DOHH2 (cell line): ENCODE measurements around the gene NEMF.
A peak's percentile ranks its signal among the peaks of the same experiment; 100 is the strongest.

Experiments
- H3F3A ChIP-seq: fragments of 200-600 bp; sonication (generic), shearing (Covaris generic); 2 replicates; pipeline ENCODE4 v1.6.0; 2016; ENCODE audit warnings: antibody characterized with exemption, mild to moderate bottlenecking; ENCODE audit not compliant: control insufficient read depth, insufficient read depth
- H3K27ac ChIP-seq: fragments of 200-600 bp; sonication (generic); 2 replicates; pipeline ENCODE4 v1.5.1; 2014; ENCODE audit warnings: low read depth, mild to moderate bottlenecking, low read length, moderate library complexity
- H3K27me3 ChIP-seq: fragments of 200-600 bp; sonication (generic); 2 replicates; pipeline ENCODE4 v1.6.1; 2014; ENCODE audit warnings: mild to moderate bottlenecking, low read length, mixed read lengths; ENCODE audit not compliant: control insufficient read depth
- H3K36me3 ChIP-seq: fragments of 200-600 bp; sonication (generic); 2 replicates; pipeline ENCODE4 v1.6.1; 2014; ENCODE audit warnings: mild to moderate bottlenecking, low read length, moderate library complexity, mixed read lengths; ENCODE audit not compliant: control insufficient read depth
- H3K4me1 ChIP-seq: fragments of 200-600 bp; sonication (generic); 2 replicates; pipeline ENCODE4 v1.6.1; 2014; ENCODE audit warnings: mild to moderate bottlenecking, low read length, mixed read lengths; ENCODE audit not compliant: control insufficient read depth
- H3K4me2 ChIP-seq: fragments of 200-600 bp; sonication (generic); 2 replicates; pipeline ENCODE4 v1.6.0; 2014; ENCODE audit warnings: mild to moderate bottlenecking, low read length, moderate library complexity
- H3K4me3 ChIP-seq: fragments of 200-600 bp; sonication (generic); 2 replicates; pipeline ENCODE4 v1.5.1; 2014; ENCODE audit warnings: mild to moderate bottlenecking, low read length, mixed read lengths
- H3K79me2 ChIP-seq: fragments of 200-600 bp; sonication (generic); 2 replicates; pipeline ENCODE4 v1.6.1; 2014; ENCODE audit warnings: mild to moderate bottlenecking, low read length, mixed read lengths; ENCODE audit not compliant: control insufficient read depth
- H3K9me2 ChIP-seq: fragments of 200-600 bp; sonication (generic); replicated peaks from 2 replicates; pipeline ENCODE4 v1.6.1; 2014; ENCODE audit warnings: mild to moderate bottlenecking, low read length, mixed read lengths; ENCODE audit not compliant: control insufficient read depth
- H3K9me3 ChIP-seq: fragments of 200-600 bp; sonication (generic); 2 replicates; pipeline ENCODE4 v1.6.1; 2014; ENCODE audit warnings: antibody characterized with exemption, low read length, mixed read lengths; ENCODE audit not compliant: control insufficient read depth, insufficient read depth
- H4K20me1 ChIP-seq: fragments of 200-600 bp; sonication (generic); 2 replicates; pipeline ENCODE4 v1.6.0; 2014; ENCODE audit warnings: low read depth, mild to moderate bottlenecking, antibody characterized with exemption, low read length, moderate library complexity; ENCODE audit not compliant: control insufficient read depth, insufficient read depth
- CTCF ChIP-seq: fragments of 200-600 bp; sonication (generic); IDR thresholded peaks from one replicate; pipeline ENCODE4 v1.5.1; 2014; ENCODE audit warnings: antibody characterized with exemption, mild to moderate bottlenecking, low read depth, low read length; ENCODE audit not compliant: poor library complexity, severe bottlenecking
- EZH2phosphoT487 ChIP-seq: fragments of 200-600 bp; sonication (generic); IDR thresholded peaks from 2 replicates; pipeline ENCODE4 v1.6.1; 2017; ENCODE audit warnings: borderline replicate concordance, mild to moderate bottlenecking, antibody characterized with exemption, low read length, moderate library complexity, mixed read lengths

The NEMF gene

GRCh38 chr14:49858383-49858782 is 5.8 kb upstream of the NEMF start:
- Histone ChIP-seq H3K79me2 (peaks cover 5% of the 10 kb centered on the region), H3K36me3 (peaks cover 5% of the 10 kb centered on the region), H3K4me3 (peak overlapping the region; percentile 55), H3K27me3 (no peaks in the 10 kb centered on the region), H3K9me2 (no peaks in the 10 kb centered on the region), H3K4me2 (peak overlapping the region; percentile 80), H4K20me1 (no peaks in the 10 kb centered on the region), H3K27ac (peak overlapping the region; percentile 76), H3F3A (peaks cover 37% of the 10 kb centered on the region), H3K9me3 (no peaks in the 10 kb centered on the region), H3K4me1 (peaks cover 56% of the 10 kb centered on the region)
- no peak for TF ChIP-seq EZH2phosphoT487
- TF ChIP-seq CTCF = no peak

GRCh38 chr14:49857427-49858003 is 4.9 kb upstream of the NEMF start:
- Histone ChIP-seq H4K20me1 (no peaks in the 10 kb centered on the region), H3K79me2 (peaks cover 3% of the 10 kb centered on the region), H3F3A (peaks cover 37% of the 10 kb centered on the region), H3K36me3 (no peaks in the 10 kb centered on the region), H3K4me3 (peak overlapping the region; percentile 55), H3K9me3 (no peaks in the 10 kb centered on the region), H3K4me2 (peak overlapping the region; percentile 80), H3K27ac (peak overlapping the region; percentile 76), H3K27me3 (no peaks in the 10 kb centered on the region), H3K9me2 (no peaks in the 10 kb centered on the region), H3K4me1 (peaks cover 59% of the 10 kb centered on the region)
- TF ChIP-seq CTCF (no peak), EZH2phosphoT487 (no peak)

- H3F3A ChIP-seq = peaks cover 27% of the 10 kb centered on the region
- H4K20me1 ChIP-seq = no peaks in the 10 kb centered on the region; the same call in 1 of the 2 replicates
- peaks cover 40% of the 10 kb centered on the region for H3K79me2 ChIP-seq
- H3K9me2 ChIP-seq = no peaks in the 10 kb centered on the region
- peaks cover 31% of the 10 kb centered on the region for H3K36me3 ChIP-seq
- TF ChIP-seq EZH2phosphoT487 (no peak), CTCF (peak; percentile 62)
- peak overlapping the region; percentile 91 for H3K4me2 ChIP-seq
- peak overlapping the region; percentile 85 for H3K4me3 ChIP-seq
- no peaks in the 10 kb centered on the region for H3K9me3 ChIP-seq
- H3K27ac ChIP-seq = no peak overlapping the region
- H3K27me3 ChIP-seq = no peaks in the 10 kb centered on the region
- H3K4me1 ChIP-seq = peaks cover 57% of the 10 kb centered on the region
These were observed 1.2 kb upstream of the NEMF start for GRCh38 chr14:49853572-49854375.
